PFSK-1 (cell line): ENCODE results near the gene AUNIP.

Experiments
- FOXP2 ChIP-seq: optimal IDR thresholded peaks from 2 replicates; pipeline ENCODE3; 2011; ENCODE audit warnings: borderline replicate concordance, control low read depth, inconsistent platforms; ENCODE audit not compliant: insufficient read depth; ENCODE audit errors: extremely low read length, extremely low read depth
- POLR2AphosphoS5 ChIP-seq: IDR thresholded peaks from 2 replicates; pipeline ENCODE4 v1.6.1; 2012; ENCODE audit warnings: low read depth, mild to moderate bottlenecking, control low read depth, low read length, moderate library complexity
- SIN3A ChIP-seq: IDR thresholded peaks from 2 replicates; pipeline ENCODE4 v1.6.1; 2012; ENCODE audit warnings: mild to moderate bottlenecking, low read length, moderate library complexity, borderline replicate concordance; ENCODE audit not compliant: insufficient read depth
- TAF1 ChIP-seq: IDR thresholded peaks from 2 replicates; pipeline ENCODE4 v1.6.1; 2012; ENCODE audit warnings: low read length, control low read depth, borderline replicate concordance; ENCODE audit not compliant: insufficient read depth
- TF ChIP-seq, protein P1 (sequence below), 2 experiments: IDR thresholded peaks; 2 replicates each; pipeline versions ENCODE4 v1.6.1 to v1.8.0; 2011 to 2012; ENCODE audit warnings: low read depth in 2 of 2, low read length in 2 of 2, control low read depth in 1 of 2, inconsistent platforms in 1 of 2, mild to moderate bottlenecking in 1 of 2, moderate library complexity in 1 of 2; ENCODE audit not compliant: insufficient read depth in 1 of 2

Gene AUNIP

DNA sequence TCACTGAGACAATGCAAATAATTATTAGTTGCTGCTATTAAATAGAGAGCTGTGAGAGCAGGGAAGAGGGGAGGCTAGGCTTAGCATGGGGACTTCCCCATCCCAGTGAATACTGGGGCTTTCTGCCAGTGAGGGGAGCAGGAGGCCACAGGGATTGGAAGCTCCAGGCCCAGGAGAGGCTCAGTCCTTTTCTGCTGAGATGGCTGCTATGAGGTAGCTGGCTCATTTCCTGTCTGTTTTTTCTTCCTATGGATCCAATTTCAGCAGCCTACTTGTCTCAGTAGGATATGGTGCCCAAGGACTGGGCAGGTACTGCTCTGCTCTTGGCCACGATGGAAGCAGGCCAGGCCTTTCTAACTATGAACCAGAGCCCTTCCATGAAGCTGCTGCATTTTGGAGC lies 37.0 kb upstream of the AUNIP start:
- TF ChIP-seq, protein P1, sequence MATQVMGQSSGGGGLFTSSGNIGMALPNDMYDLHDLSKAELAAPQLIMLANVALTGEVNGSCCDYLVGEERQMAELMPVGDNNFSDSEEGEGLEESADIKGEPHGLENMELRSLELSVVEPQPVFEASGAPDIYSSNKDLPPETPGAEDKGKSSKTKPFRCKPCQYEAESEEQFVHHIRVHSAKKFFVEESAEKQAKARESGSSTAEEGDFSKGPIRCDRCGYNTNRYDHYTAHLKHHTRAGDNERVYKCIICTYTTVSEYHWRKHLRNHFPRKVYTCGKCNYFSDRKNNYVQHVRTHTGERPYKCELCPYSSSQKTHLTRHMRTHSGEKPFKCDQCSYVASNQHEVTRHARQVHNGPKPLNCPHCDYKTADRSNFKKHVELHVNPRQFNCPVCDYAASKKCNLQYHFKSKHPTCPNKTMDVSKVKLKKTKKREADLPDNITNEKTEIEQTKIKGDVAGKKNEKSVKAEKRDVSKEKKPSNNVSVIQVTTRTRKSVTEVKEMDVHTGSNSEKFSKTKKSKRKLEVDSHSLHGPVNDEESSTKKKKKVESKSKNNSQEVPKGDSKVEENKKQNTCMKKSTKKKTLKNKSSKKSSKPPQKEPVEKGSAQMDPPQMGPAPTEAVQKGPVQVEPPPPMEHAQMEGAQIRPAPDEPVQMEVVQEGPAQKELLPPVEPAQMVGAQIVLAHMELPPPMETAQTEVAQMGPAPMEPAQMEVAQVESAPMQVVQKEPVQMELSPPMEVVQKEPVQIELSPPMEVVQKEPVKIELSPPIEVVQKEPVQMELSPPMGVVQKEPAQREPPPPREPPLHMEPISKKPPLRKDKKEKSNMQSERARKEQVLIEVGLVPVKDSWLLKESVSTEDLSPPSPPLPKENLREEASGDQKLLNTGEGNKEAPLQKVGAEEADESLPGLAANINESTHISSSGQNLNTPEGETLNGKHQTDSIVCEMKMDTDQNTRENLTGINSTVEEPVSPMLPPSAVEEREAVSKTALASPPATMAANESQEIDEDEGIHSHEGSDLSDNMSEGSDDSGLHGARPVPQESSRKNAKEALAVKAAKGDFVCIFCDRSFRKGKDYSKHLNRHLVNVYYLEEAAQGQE (IDR thresholded peaks at IDR 0.05; ENCODE audit: insufficient read depth in 1 of 2, low read depth in 2 of 2, low read length in 2 of 2): no peak
- TF ChIP-seq POLR2AphosphoS5 (no peak), SIN3A (no peak), TAF1 (no peak), FOXP2 (no peak)

- TF ChIP-seq POLR2AphosphoS5 (no peak), SIN3A (no peak), FOXP2 (no peak), TAF1 (no peak)
- TF ChIP-seq, protein P1 (IDR thresholded peaks at IDR 0.05; ENCODE audit: insufficient read depth in 1 of 2, low read depth in 2 of 2, low read length in 2 of 2): no peak
Observed at GRCh38 chr1:25895365-25895990, 36.2 kb upstream of the AUNIP start.

GRCh38 chr1:25893116-25893515 lies 33.9 kb upstream of the AUNIP start:
- TF ChIP-seq POLR2AphosphoS5 (no peak), TAF1 (no peak), SIN3A (no peak), FOXP2 (no peak)
- TF ChIP-seq, protein P1 (IDR thresholded peaks at IDR 0.05; ENCODE audit: insufficient read depth in 1 of 2, low read depth in 2 of 2, low read length in 2 of 2): no peak

GRCh38 chr1:25891606-25892005 lies 32.3 kb upstream of the AUNIP start:
- no peak for TF ChIP-seq POLR2AphosphoS5
- no peak for TF ChIP-seq FOXP2
- no peak for TF ChIP-seq TAF1
- TF ChIP-seq SIN3A: no peak
- TF ChIP-seq, protein P1 (IDR thresholded peaks at IDR 0.05; ENCODE audit: insufficient read depth in 1 of 2, low read depth in 2 of 2, low read length in 2 of 2): no peak
